GM12878 (cell line): ENCODE results near the gene UNC5CL.

Source experiments
- CBX5 ChIP-seq: sonication (generic); IDR thresholded peaks from 2 replicates; pipeline ENCODE4 v1.6.1; 2016; ENCODE audit warnings: low read depth, moderate library complexity, mild to moderate bottlenecking, inconsistent platforms
- CHD1 ChIP-seq: IDR thresholded peaks from 2 replicates; pipeline ENCODE4 v1.6.1; 2012; ENCODE audit warnings: low read depth, low read length, improper control_type of control experiment
- CTCF ChIP-seq, 3 experiments: IDR thresholded peaks in 2 of 3; conservative IDR thresholded peaks in 1 of 3; 2 replicates each; pipeline ENCODE4 v1.5.1; 2011; ENCODE audit warnings: low read depth in 3 of 3, low read length in 3 of 3, mild to moderate bottlenecking in 3 of 3, control low read depth in 2 of 3, moderate library complexity in 2 of 3, inconsistent platforms in 1 of 3, mixed read lengths in 1 of 3; ENCODE audit not compliant: control insufficient read depth in 2 of 3, insufficient read depth in 1 of 3; ENCODE audit errors: extremely low read depth in 1 of 3
- EZH2 ChIP-seq: IDR thresholded peaks from 2 replicates; pipeline ENCODE4 v1.6.1; 2012; ENCODE audit warnings: low read depth, mild to moderate bottlenecking, control low read depth, inconsistent platforms, low read length, borderline replicate concordance; ENCODE audit not compliant: control insufficient read depth
- GATAD2B ChIP-seq: fragments of 450-650 bp; conservative IDR thresholded peaks from 2 replicates; pipeline ENCODE4 v1.6.1; 2017; ENCODE audit warnings: low read depth, mild to moderate bottlenecking, moderate library complexity
- HDAC6 ChIP-seq: fragments of 200-600 bp; sonication (generic); IDR thresholded peaks from one replicate; pipeline ENCODE4 v1.8.0; 2017; ENCODE audit warnings: antibody characterized with exemption; ENCODE audit not compliant: unreplicated experiment
- PAX8 ChIP-seq: fragments of 450-650 bp; IDR thresholded peaks from 2 replicates; pipeline ENCODE4 v1.6.1; 2017; ENCODE audit warnings: mild to moderate bottlenecking, moderate library complexity
- POLR2A ChIP-seq: IDR thresholded peaks from 2 replicates; pipeline ENCODE4 v1.6.1; 2011; ENCODE audit warnings: low read depth, mild to moderate bottlenecking, low read length
- POLR2AphosphoS5 ChIP-seq: IDR thresholded peaks from 2 replicates; pipeline ENCODE4 v1.6.1; 2011; ENCODE audit warnings: mild to moderate bottlenecking, low read length, inconsistent platforms
- RAD21 ChIP-seq: IDR thresholded peaks from 2 replicates; pipeline ENCODE4 v1.6.1; 2011; ENCODE audit warnings: mild to moderate bottlenecking, low read depth, low read length, moderate library complexity; ENCODE audit not compliant: insufficient read depth
- TAF1 ChIP-seq: IDR thresholded peaks from 2 replicates; pipeline ENCODE4 v1.6.1; 2011; ENCODE audit warnings: mild to moderate bottlenecking, low read depth, low read length, borderline replicate concordance
- ZNF24 ChIP-seq: fragments of 450-650 bp; IDR thresholded peaks from 2 replicates; pipeline ENCODE4 v1.6.1; 2017; ENCODE audit warnings: antibody characterized with exemption, mild to moderate bottlenecking

DNA sequence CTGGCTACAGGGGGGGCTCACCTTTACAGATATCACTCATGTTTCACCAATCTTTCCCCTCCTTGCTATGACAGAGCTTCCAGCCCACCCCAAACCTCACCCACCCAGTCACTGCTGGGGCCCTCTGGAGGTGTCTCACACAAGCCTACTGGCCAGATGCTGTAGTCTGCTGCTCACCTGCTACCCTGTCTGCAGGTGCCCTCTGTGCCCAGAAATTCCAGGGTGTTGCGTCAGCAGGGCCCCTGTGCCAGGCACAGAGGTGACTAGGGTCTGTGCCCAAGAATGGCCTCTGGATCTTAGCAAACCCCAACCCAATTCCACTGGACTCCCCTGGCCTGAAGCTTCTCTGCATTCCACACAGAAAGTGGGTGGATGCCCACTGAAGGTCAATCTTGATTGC lies 21.4 kb downstream of the UNC5CL start:
- no peak for TF ChIP-seq RAD21
- no peak for TF ChIP-seq ZNF24
- TF ChIP-seq CBX5: no peak
- no peak for TF ChIP-seq CHD1
- TF ChIP-seq POLR2AphosphoS5: no peak
- no peak for TF ChIP-seq CTCF (IDR thresholded peaks at IDR 0.05 in 2 of 3, conservative IDR thresholded peaks at IDR 0.05 in 1 of 3; ENCODE audit: control insufficient read depth in 2 of 3, extremely low read depth in 1 of 3, insufficient read depth in 1 of 3, low read depth in 3 of 3, low read length in 3 of 3)
- no peak for TF ChIP-seq EZH2
- no peak for TF ChIP-seq POLR2A
- TF ChIP-seq TAF1: no peak
- no peak for TF ChIP-seq PAX8
- no peak for TF ChIP-seq GATAD2B
- no peak for TF ChIP-seq HDAC6
